Measurements from ENCODE around the gene SLC35A2.
A peak's percentile ranks its signal among the peaks of the same experiment; 100 is the strongest.

The SLC35A2 gene

GRCh38 chrX:48937054-48937907, 25.8 kb upstream of the SLC35A2 start:
- peak overlapping the region; percentile 57 for H3K9ac ChIP-seq (ENCODE audit: insufficient read length, low read depth)
- H3K36me3 ChIP-seq (ENCODE audit: insufficient read depth, insufficient read length, low read length): peaks cover 68% of the 10 kb centered on the region
- H3K9me3 ChIP-seq (ENCODE audit: insufficient read depth, low read length): no peaks in the 10 kb centered on the region
- H3K27me3 ChIP-seq (ENCODE audit: insufficient read depth, insufficient read length): no peaks in the 10 kb centered on the region
- H3K4me1 ChIP-seq (ENCODE audit: insufficient read depth, insufficient read length): peaks cover 13% of the 10 kb centered on the region
- H3K4me3 ChIP-seq (ENCODE audit: insufficient read length, low read depth): no peak overlapping the region
- TF ChIP-seq SUZ12 (IDR thresholded peaks at IDR 0.05; ENCODE audit: extremely low read depth, insufficient read depth, insufficient read length): no peak
- no peak for DNase-seq (ENCODE audit: low read depth, low spot score)

- Histone ChIP-seq H3K9me3 (ENCODE audit: insufficient read depth, low read length) (no peaks in the 10 kb centered on the region), H3K4me1 (ENCODE audit: insufficient read depth, insufficient read length) (peaks cover 11% of the 10 kb centered on the region), H3K4me3 (ENCODE audit: insufficient read length, low read depth) (no peak overlapping the region), H3K27me3 (ENCODE audit: insufficient read depth, insufficient read length) (no peaks in the 10 kb centered on the region), H3K36me3 (ENCODE audit: insufficient read depth, insufficient read length, low read length) (peaks cover 63% of the 10 kb centered on the region), H3K9ac (ENCODE audit: insufficient read length, low read depth) (peak overlapping the region; percentile 28)
- no peak for DNase-seq (ENCODE audit: low read depth, low spot score)
- TF ChIP-seq SUZ12 (IDR thresholded peaks at IDR 0.05; ENCODE audit: extremely low read depth, insufficient read depth, insufficient read length) (no peak), YY1 (IDR thresholded peaks at IDR 0.05; ENCODE audit: insufficient read depth, insufficient read length) (no peak), ZNF274 (IDR thresholded peaks at IDR 0.05; ENCODE audit: low read depth, low read length) (no peak)
These were observed 25.1 kb upstream of the SLC35A2 start for GRCh38 chrX:48936429-48937053.

GRCh38 chrX:48935301-48935670, 23.8 kb upstream of the SLC35A2 start:
- Histone ChIP-seq H3K9ac (ENCODE audit: insufficient read length, low read depth) (no peak overlapping the region), H3K4me3 (ENCODE audit: insufficient read length, low read depth) (no peak overlapping the region), H3K36me3 (ENCODE audit: insufficient read depth, insufficient read length, low read length) (peaks cover 58% of the 10 kb centered on the region), H3K4me1 (ENCODE audit: insufficient read depth, insufficient read length) (peaks cover 5% of the 10 kb centered on the region), H3K27me3 (ENCODE audit: insufficient read depth, insufficient read length) (no peaks in the 10 kb centered on the region), H3K9me3 (ENCODE audit: insufficient read depth, low read length) (no peaks in the 10 kb centered on the region)
- TF ChIP-seq SUZ12 (IDR thresholded peaks at IDR 0.05; ENCODE audit: extremely low read depth, insufficient read depth, insufficient read length): no peak
- TF ChIP-seq YY1 (IDR thresholded peaks at IDR 0.05; ENCODE audit: insufficient read depth, insufficient read length): no peak
- no peak for TF ChIP-seq ZNF274 (IDR thresholded peaks at IDR 0.05; ENCODE audit: low read depth, low read length)
- DNase-seq (ENCODE audit: low read depth, low spot score): no peak

- no peak for TF ChIP-seq ZNF274 (IDR thresholded peaks at IDR 0.05; ENCODE audit: low read depth, low read length)
- TF ChIP-seq SUZ12 (IDR thresholded peaks at IDR 0.05; ENCODE audit: extremely low read depth, insufficient read depth, insufficient read length): no peak
- no peak for TF ChIP-seq YY1 (IDR thresholded peaks at IDR 0.05; ENCODE audit: insufficient read depth, insufficient read length)
These were observed 23.3 kb upstream of the SLC35A2 start for GRCh38 chrX:48934581-48935300.

GRCh38 chrX:48933757-48934156, 22.3 kb upstream of the SLC35A2 start:
- TF ChIP-seq ZNF274 (IDR thresholded peaks at IDR 0.05; ENCODE audit: low read depth, low read length) (no peak), SUZ12 (IDR thresholded peaks at IDR 0.05; ENCODE audit: extremely low read depth, insufficient read depth, insufficient read length) (no peak), YY1 (IDR thresholded peaks at IDR 0.05; ENCODE audit: insufficient read depth, insufficient read length) (no peak)
- H3K36me3 ChIP-seq (ENCODE audit: insufficient read depth, insufficient read length, low read length): peaks cover 47% of the 10 kb centered on the region
- H3K9ac ChIP-seq (ENCODE audit: insufficient read length, low read depth): no peak overlapping the region
- no peaks in the 10 kb centered on the region for H3K27me3 ChIP-seq (ENCODE audit: insufficient read depth, insufficient read length)
- no peaks in the 10 kb centered on the region for H3K9me3 ChIP-seq (ENCODE audit: insufficient read depth, low read length)
- H3K4me3 ChIP-seq (ENCODE audit: insufficient read length, low read depth): no peak overlapping the region
- peaks cover 5% of the 10 kb centered on the region for H3K4me1 ChIP-seq (ENCODE audit: insufficient read depth, insufficient read length)
- no peak for DNase-seq (ENCODE audit: low read depth, low spot score)

More at GRCh38 chrX:48934581-48935300, 23.3 kb upstream of the SLC35A2 start:
- Histone ChIP-seq H3K36me3 (ENCODE audit: insufficient read depth, insufficient read length, low read length) (peaks cover 56% of the 10 kb centered on the region), H3K4me1 (ENCODE audit: insufficient read depth, insufficient read length) (peaks cover 5% of the 10 kb centered on the region), H3K9me3 (ENCODE audit: insufficient read depth, low read length) (no peaks in the 10 kb centered on the region), H3K27me3 (ENCODE audit: insufficient read depth, insufficient read length) (no peaks in the 10 kb centered on the region), H3K4me3 (ENCODE audit: insufficient read length, low read depth) (no peak overlapping the region), H3K9ac (ENCODE audit: insufficient read length, low read depth) (no peak overlapping the region)
- DNase-seq (ENCODE audit: low read depth, low spot score): no peak

GRCh38 chrX:48927736-48928382, 16.4 kb upstream of the SLC35A2 start:
- Histone ChIP-seq H3K9ac (ENCODE audit: insufficient read length, low read depth) (peak overlapping the region; percentile 24), H3K4me3 (ENCODE audit: insufficient read length, low read depth) (no peak overlapping the region), H3K4me1 (ENCODE audit: insufficient read depth, insufficient read length) (no peaks in the 10 kb centered on the region), H3K9me3 (ENCODE audit: insufficient read depth, low read length) (no peaks in the 10 kb centered on the region), H3K36me3 (ENCODE audit: insufficient read depth, insufficient read length, low read length) (peaks cover 50% of the 10 kb centered on the region), H3K27me3 (ENCODE audit: insufficient read depth, insufficient read length) (no peaks in the 10 kb centered on the region)
- TF ChIP-seq YY1 (IDR thresholded peaks at IDR 0.05; ENCODE audit: insufficient read depth, insufficient read length): no peak
- no peak for TF ChIP-seq SUZ12 (IDR thresholded peaks at IDR 0.05; ENCODE audit: extremely low read depth, insufficient read depth, insufficient read length)
- no peak for TF ChIP-seq ZNF274 (IDR thresholded peaks at IDR 0.05; ENCODE audit: low read depth, low read length)
- peak; percentile 90 for DNase-seq (ENCODE audit: low read depth, low spot score)

Measured in NT2/D1 (cell line).